ENCODE results near the gene DAPP1. TPM values are rescaled to one million over a fixed set of nuclear protein-coding genes. Genes with fewer than 3 reads are reported as not detected.

DAPP1 gene
- total and polyA plus RNA-seq, 2 experiments from 2014 or later, result not detected

DNA sequence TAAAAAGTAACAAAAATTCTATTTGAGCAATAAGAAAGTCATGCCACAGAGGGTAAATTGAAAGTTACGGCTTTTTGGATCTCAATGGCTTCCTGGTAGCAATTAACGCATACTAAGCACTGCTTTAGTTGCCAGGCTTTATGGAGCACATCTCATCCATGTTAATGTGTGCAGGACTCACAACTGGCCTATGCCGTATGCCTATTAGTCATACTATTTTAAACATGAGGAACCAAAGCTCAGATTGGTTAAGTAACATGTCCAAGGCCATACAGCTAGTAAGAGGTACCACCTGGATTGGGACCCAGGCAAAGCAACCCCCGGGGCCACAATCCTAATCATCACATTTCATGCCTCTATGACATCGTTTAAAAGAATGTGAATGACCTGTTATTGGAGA is 17.1 kb downstream of the DAPP1 start:
- no peak for ATAC-seq
- no peak overlapping the region for H3K4me3 ChIP-seq
- H2AFZ ChIP-seq, result no peak overlapping the region
- H3K4me3 Mint-ChIP-seq, result no peak overlapping the region
- no peak overlapping the region for H3K4me2 ChIP-seq
- H4K20me1 ChIP-seq (replicated peaks; ENCODE audit: insufficient read depth), result no peaks in the 10 kb centered on the region
- no peak overlapping the region for H3K27ac ChIP-seq (ENCODE audit: low read depth)
- H3K36me3 Mint-ChIP-seq (ENCODE audit: low read depth), result no peaks in the 10 kb centered on the region
- no peaks in the 10 kb centered on the region for H3K36me3 ChIP-seq (ENCODE audit: insufficient read depth)
- no peaks in the 10 kb centered on the region for H3K4me1 ChIP-seq (ENCODE audit: insufficient read depth)
- H3K79me2 ChIP-seq (replicated peaks; ENCODE audit: insufficient read depth), result no peaks in the 10 kb centered on the region
- H3K27ac Mint-ChIP-seq, result no peak overlapping the region
- no peaks in the 10 kb centered on the region for H3K9me2 ChIP-seq (ENCODE audit: insufficient read depth)
- no peaks in the 10 kb centered on the region for H3K9me3 Mint-ChIP-seq
- TF ChIP-seq CREB1 (CRISPR knock-in tag; IDR thresholded peaks at IDR 0.05; ENCODE audit: low read depth), result no peak
- no peak for TF ChIP-seq ZNF331 (CRISPR knock-in tag; IDR thresholded peaks at IDR 0.05; ENCODE audit: low read depth)
- H3K27me3 ChIP-seq (ENCODE audit: insufficient read depth), result no peaks in the 10 kb centered on the region
- H3K4me1 Mint-ChIP-seq, result no peaks in the 10 kb centered on the region
- DNase-seq (ENCODE audit: low spot score), result no peak
- H3F3A ChIP-seq (replicated peaks; ENCODE audit: low read depth), result no peaks in the 10 kb centered on the region
- H3K27me3 Mint-ChIP-seq (ENCODE audit: insufficient read depth, low read depth, poor library complexity), result peaks cover 8% of the 10 kb centered on the region

DNA sequence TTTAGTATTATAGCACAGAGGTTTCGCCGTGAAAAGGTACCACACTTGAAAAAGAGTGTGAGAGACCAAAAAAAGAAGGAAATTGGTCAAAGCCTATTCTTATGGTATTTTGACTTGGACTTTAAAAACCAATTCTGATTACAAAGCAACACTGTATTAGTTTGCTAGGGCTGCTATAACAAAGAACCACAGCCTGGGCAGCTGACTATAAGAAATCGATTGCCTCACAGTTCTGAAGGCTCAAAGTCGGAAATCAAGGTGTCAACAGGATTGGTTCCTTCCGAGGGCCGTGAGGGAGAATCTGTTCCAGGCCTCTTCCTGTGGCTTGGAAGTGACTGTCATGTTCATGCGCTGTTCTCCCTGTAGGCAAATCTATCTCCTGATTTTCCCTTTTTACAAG is 17.9 kb downstream of the DAPP1 start:
- H3K4me1 Mint-ChIP-seq, result no peaks in the 10 kb centered on the region
- ATAC-seq (no peak), DNase-seq (ENCODE audit: low spot score) (no peak)
- no peak overlapping the region for H3K27ac ChIP-seq (ENCODE audit: low read depth)
- peaks cover 8% of the 10 kb centered on the region for H3K27me3 Mint-ChIP-seq (ENCODE audit: insufficient read depth, low read depth, poor library complexity)
- no peaks in the 10 kb centered on the region for H3K9me3 Mint-ChIP-seq
- H3K4me1 ChIP-seq (ENCODE audit: insufficient read depth), result no peaks in the 10 kb centered on the region
- no peaks in the 10 kb centered on the region for H4K20me1 ChIP-seq (replicated peaks; ENCODE audit: insufficient read depth)
- H3K4me3 ChIP-seq, result no peak overlapping the region
- H3K4me2 ChIP-seq, result no peak overlapping the region
- H3K79me2 ChIP-seq (replicated peaks; ENCODE audit: insufficient read depth), result no peaks in the 10 kb centered on the region
- no peaks in the 10 kb centered on the region for H3K9me2 ChIP-seq (ENCODE audit: insufficient read depth)
- no peaks in the 10 kb centered on the region for H3K36me3 ChIP-seq (ENCODE audit: insufficient read depth)
- H3K36me3 Mint-ChIP-seq (ENCODE audit: low read depth), result no peaks in the 10 kb centered on the region
- H3K27ac Mint-ChIP-seq, result no peak overlapping the region
- H3K4me3 Mint-ChIP-seq, result no peak overlapping the region
- H3F3A ChIP-seq (replicated peaks; ENCODE audit: low read depth), result no peaks in the 10 kb centered on the region
- no peaks in the 10 kb centered on the region for H3K27me3 ChIP-seq (ENCODE audit: insufficient read depth)
- no peak overlapping the region for H2AFZ ChIP-seq
- TF ChIP-seq ZNF331 (CRISPR knock-in tag; IDR thresholded peaks at IDR 0.05; ENCODE audit: low read depth), result no peak
- TF ChIP-seq, protein P1, sequence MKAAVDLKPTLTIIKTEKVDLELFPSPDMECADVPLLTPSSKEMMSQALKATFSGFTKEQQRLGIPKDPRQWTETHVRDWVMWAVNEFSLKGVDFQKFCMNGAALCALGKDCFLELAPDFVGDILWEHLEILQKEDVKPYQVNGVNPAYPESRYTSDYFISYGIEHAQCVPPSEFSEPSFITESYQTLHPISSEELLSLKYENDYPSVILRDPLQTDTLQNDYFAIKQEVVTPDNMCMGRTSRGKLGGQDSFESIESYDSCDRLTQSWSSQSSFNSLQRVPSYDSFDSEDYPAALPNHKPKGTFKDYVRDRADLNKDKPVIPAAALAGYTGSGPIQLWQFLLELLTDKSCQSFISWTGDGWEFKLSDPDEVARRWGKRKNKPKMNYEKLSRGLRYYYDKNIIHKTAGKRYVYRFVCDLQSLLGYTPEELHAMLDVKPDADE (IDR thresholded peaks at IDR 0.05), result no peak
- TF ChIP-seq, protein P2, sequence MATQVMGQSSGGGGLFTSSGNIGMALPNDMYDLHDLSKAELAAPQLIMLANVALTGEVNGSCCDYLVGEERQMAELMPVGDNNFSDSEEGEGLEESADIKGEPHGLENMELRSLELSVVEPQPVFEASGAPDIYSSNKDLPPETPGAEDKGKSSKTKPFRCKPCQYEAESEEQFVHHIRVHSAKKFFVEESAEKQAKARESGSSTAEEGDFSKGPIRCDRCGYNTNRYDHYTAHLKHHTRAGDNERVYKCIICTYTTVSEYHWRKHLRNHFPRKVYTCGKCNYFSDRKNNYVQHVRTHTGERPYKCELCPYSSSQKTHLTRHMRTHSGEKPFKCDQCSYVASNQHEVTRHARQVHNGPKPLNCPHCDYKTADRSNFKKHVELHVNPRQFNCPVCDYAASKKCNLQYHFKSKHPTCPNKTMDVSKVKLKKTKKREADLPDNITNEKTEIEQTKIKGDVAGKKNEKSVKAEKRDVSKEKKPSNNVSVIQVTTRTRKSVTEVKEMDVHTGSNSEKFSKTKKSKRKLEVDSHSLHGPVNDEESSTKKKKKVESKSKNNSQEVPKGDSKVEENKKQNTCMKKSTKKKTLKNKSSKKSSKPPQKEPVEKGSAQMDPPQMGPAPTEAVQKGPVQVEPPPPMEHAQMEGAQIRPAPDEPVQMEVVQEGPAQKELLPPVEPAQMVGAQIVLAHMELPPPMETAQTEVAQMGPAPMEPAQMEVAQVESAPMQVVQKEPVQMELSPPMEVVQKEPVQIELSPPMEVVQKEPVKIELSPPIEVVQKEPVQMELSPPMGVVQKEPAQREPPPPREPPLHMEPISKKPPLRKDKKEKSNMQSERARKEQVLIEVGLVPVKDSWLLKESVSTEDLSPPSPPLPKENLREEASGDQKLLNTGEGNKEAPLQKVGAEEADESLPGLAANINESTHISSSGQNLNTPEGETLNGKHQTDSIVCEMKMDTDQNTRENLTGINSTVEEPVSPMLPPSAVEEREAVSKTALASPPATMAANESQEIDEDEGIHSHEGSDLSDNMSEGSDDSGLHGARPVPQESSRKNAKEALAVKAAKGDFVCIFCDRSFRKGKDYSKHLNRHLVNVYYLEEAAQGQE (IDR thresholded peaks at IDR 0.05; ENCODE audit: unreplicated experiment), result no peak
- TF ChIP-seq CREB1 (CRISPR knock-in tag; IDR thresholded peaks at IDR 0.05; ENCODE audit: low read depth), result no peak
- TF ChIP-seq, protein P3, sequence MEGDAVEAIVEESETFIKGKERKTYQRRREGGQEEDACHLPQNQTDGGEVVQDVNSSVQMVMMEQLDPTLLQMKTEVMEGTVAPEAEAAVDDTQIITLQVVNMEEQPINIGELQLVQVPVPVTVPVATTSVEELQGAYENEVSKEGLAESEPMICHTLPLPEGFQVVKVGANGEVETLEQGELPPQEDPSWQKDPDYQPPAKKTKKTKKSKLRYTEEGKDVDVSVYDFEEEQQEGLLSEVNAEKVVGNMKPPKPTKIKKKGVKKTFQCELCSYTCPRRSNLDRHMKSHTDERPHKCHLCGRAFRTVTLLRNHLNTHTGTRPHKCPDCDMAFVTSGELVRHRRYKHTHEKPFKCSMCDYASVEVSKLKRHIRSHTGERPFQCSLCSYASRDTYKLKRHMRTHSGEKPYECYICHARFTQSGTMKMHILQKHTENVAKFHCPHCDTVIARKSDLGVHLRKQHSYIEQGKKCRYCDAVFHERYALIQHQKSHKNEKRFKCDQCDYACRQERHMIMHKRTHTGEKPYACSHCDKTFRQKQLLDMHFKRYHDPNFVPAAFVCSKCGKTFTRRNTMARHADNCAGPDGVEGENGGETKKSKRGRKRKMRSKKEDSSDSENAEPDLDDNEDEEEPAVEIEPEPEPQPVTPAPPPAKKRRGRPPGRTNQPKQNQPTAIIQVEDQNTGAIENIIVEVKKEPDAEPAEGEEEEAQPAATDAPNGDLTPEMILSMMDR (conservative IDR thresholded peaks at IDR 0.05; ENCODE audit: low read depth in 2 of 2), result no peak
- TF ChIP-seq NANOG (IDR thresholded peaks at IDR 0.05; ENCODE audit: borderline replicate concordance), result no peak
- TF ChIP-seq POLR2AphosphoS5 (IDR thresholded peaks at IDR 0.05; ENCODE audit: low read depth), result no peak
- TF ChIP-seq, protein P4, sequence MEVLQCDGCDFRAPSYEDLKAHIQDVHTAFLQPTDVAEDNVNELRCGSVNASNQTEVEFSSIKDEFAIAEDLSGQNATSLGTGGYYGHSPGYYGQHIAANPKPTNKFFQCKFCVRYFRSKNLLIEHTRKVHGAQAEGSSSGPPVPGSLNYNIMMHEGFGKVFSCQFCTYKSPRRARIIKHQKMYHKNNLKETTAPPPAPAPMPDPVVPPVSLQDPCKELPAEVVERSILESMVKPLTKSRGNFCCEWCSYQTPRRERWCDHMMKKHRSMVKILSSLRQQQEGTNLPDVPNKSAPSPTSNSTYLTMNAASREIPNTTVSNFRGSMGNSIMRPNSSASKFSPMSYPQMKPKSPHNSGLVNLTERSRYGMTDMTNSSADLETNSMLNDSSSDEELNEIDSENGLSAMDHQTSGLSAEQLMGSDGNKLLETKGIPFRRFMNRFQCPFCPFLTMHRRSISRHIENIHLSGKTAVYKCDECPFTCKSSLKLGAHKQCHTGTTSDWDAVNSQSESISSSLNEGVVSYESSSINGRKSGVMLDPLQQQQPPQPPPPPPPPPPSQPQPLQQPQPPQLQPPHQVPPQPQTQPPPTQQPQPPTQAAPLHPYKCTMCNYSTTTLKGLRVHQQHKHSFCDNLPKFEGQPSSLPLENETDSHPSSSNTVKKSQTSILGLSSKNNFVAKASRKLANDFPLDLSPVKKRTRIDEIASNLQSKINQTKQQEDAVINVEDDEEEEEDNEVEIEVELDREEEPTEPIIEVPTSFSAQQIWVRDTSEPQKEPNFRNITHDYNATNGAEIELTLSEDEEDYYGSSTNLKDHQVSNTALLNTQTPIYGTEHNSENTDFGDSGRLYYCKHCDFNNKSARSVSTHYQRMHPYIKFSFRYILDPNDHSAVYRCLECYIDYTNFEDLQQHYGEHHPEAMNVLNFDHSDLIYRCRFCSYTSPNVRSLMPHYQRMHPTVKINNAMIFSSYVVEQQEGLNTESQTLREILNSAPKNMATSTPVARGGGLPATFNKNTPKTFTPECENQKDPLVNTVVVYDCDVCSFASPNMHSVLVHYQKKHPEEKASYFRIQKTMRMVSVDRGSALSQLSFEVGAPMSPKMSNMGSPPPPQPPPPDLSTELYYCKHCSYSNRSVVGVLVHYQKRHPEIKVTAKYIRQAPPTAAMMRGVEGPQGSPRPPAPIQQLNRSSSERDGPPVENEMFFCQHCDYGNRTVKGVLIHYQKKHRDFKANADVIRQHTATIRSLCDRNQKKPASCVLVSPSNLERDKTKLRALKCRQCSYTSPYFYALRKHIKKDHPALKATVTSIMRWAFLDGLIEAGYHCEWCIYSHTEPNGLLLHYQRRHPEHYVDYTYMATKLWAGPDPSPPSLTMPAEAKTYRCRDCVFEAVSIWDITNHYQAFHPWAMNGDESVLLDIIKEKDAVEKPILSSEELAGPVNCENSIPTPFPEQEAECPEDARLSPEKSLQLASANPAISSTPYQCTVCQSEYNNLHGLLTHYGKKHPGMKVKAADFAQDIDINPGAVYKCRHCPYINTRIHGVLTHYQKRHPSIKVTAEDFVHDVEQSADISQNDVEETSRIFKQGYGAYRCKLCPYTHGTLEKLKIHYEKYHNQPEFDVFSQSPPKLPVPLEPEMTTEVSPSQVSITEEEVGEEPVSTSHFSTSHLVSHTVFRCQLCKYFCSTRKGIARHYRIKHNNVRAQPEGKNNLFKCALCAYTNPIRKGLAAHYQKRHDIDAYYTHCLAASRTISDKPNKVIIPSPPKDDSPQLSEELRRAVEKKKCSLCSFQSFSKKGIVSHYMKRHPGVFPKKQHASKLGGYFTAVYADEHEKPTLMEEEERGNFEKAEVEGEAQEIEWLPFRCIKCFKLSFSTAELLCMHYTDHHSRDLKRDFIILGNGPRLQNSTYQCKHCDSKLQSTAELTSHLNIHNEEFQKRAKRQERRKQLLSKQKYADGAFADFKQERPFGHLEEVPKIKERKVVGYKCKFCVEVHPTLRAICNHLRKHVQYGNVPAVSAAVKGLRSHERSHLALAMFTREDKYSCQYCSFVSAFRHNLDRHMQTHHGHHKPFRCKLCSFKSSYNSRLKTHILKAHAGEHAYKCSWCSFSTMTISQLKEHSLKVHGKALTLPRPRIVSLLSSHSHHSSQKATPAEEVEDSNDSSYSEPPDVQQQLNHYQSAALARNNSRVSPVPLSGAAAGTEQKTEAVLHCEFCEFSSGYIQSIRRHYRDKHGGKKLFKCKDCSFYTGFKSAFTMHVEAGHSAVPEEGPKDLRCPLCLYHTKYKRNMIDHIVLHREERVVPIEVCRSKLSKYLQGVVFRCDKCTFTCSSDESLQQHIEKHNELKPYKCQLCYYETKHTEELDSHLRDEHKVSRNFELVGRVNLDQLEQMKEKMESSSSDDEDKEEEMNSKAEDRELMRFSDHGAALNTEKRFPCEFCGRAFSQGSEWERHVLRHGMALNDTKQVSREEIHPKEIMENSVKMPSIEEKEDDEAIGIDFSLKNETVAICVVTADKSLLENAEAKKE (CRISPR knock-in tag; IDR thresholded peaks at IDR 0.05), result no peak
- TF ChIP-seq EZH2 (IDR thresholded peaks at IDR 0.05; ENCODE audit: low read depth, unreplicated experiment), result no peak

Measured in GM23338 (cell line).